ENCODE data around the gene POU2F3.
A peak's percentile ranks its signal among the peaks of the same experiment; 100 is the strongest.

Gene POU2F3

GRCh38 chr11:120307476-120307875, 67.5 kb downstream of the POU2F3 start:
- no peaks in the 10 kb centered on the region for H3K4me1 Mint-ChIP-seq
- no peak for ATAC-seq (ENCODE audit: low read depth)
- H3K4me3 Mint-ChIP-seq, result no peak overlapping the region
- no peak for DNase-seq (ENCODE audit: low spot score in 2 of 2)
- no peaks in the 10 kb centered on the region for H3K9me3 Mint-ChIP-seq
- H3K27ac Mint-ChIP-seq, result no peak overlapping the region
- peaks cover 10% of the 10 kb centered on the region for H3K27me3 Mint-ChIP-seq
- no peaks in the 10 kb centered on the region for H3K36me3 Mint-ChIP-seq

- no peaks in the 10 kb centered on the region for H3K9me3 Mint-ChIP-seq
- H3K4me1 Mint-ChIP-seq, result no peaks in the 10 kb centered on the region
- peaks cover 13% of the 10 kb centered on the region for H3K27me3 Mint-ChIP-seq
- no peaks in the 10 kb centered on the region for H3K36me3 Mint-ChIP-seq
- no peak overlapping the region for H3K4me3 Mint-ChIP-seq
- ATAC-seq (ENCODE audit: low read depth) (no peak), DNase-seq (ENCODE audit: low spot score in 2 of 2) (no peak)
- no peak overlapping the region for H3K27ac Mint-ChIP-seq
Measured at GRCh38 chr11:120308081-120308480, 68.1 kb downstream of the POU2F3 start.

- no peaks in the 10 kb centered on the region for H3K9me3 Mint-ChIP-seq
Measured at GRCh38 chr11:120310870-120311269, 70.9 kb downstream of the POU2F3 start.

GRCh38 chr11:120314861-120315260, 74.9 kb downstream of the POU2F3 start:
- peaks cover 13% of the 10 kb centered on the region for H3K27me3 Mint-ChIP-seq
- DNase-seq (ENCODE audit: low spot score in 2 of 2) (no peak), ATAC-seq (ENCODE audit: low read depth) (no peak)
- H3K4me1 Mint-ChIP-seq, result peaks cover 3% of the 10 kb centered on the region
- no peaks in the 10 kb centered on the region for H3K36me3 Mint-ChIP-seq
- H3K27ac Mint-ChIP-seq, result no peak overlapping the region
- H3K4me3 Mint-ChIP-seq, result no peak overlapping the region
- H3K9me3 Mint-ChIP-seq, result no peaks in the 10 kb centered on the region

More at GRCh38 chr11:120310870-120311269, 70.9 kb downstream of the POU2F3 start:
- no peak overlapping the region for H3K27ac Mint-ChIP-seq
- H3K4me3 Mint-ChIP-seq, result no peak overlapping the region
- no peak for ATAC-seq (ENCODE audit: low read depth)
- H3K27me3 Mint-ChIP-seq, result peaks cover 9% of the 10 kb centered on the region
- no peaks in the 10 kb centered on the region for H3K4me1 Mint-ChIP-seq
- DNase-seq (ENCODE audit: low spot score in 2 of 2), result no peak
- no peaks in the 10 kb centered on the region for H3K36me3 Mint-ChIP-seq

- DNase-seq (ENCODE audit: low spot score in 2 of 2), result no peak
- Mint-ChIP-seq H3K4me1 (peaks cover 3% of the 10 kb centered on the region), H3K27me3 (peaks cover 14% of the 10 kb centered on the region), H3K36me3 (no peaks in the 10 kb centered on the region), H3K9me3 (no peaks in the 10 kb centered on the region), H3K27ac (no peak overlapping the region), H3K4me3 (no peak overlapping the region)
- no peak for ATAC-seq (ENCODE audit: low read depth)
Measured at GRCh38 chr11:120316880-120317688, 77.1 kb downstream of the POU2F3 start.

- ATAC-seq (ENCODE audit: low read depth), result no peak
- H3K27me3 Mint-ChIP-seq, result peaks cover 14% of the 10 kb centered on the region
Measured at GRCh38 chr11:120317689-120318480, 77.9 kb downstream of the POU2F3 start.

GRCh38 chr11:120318906-120319305, 79.0 kb downstream of the POU2F3 start:
- H3K27ac Mint-ChIP-seq, result no peak overlapping the region
- no peak overlapping the region for H3K4me3 Mint-ChIP-seq
- no peaks in the 10 kb centered on the region for H3K9me3 Mint-ChIP-seq
- no peak for ATAC-seq (ENCODE audit: low read depth)
- H3K36me3 Mint-ChIP-seq, result no peaks in the 10 kb centered on the region
- H3K4me1 Mint-ChIP-seq, result peaks cover 3% of the 10 kb centered on the region
- peaks cover 13% of the 10 kb centered on the region for H3K27me3 Mint-ChIP-seq
- no peak for DNase-seq (ENCODE audit: low spot score in 2 of 2)

More at GRCh38 chr11:120317689-120318480, 77.9 kb downstream of the POU2F3 start:
- no peak overlapping the region for H3K4me3 Mint-ChIP-seq
- H3K4me1 Mint-ChIP-seq, result peaks cover 3% of the 10 kb centered on the region
- H3K27ac Mint-ChIP-seq, result no peak overlapping the region
- no peaks in the 10 kb centered on the region for H3K9me3 Mint-ChIP-seq
- no peak for DNase-seq (ENCODE audit: low spot score in 2 of 2)
- H3K36me3 Mint-ChIP-seq, result no peaks in the 10 kb centered on the region

GRCh38 chr11:120324932-120325810, 85.2 kb downstream of the POU2F3 start, which contains the start of gene TLCD5:
Gene TLCD5 (plus strand): TSS chr11:120325299. CDS start chr11:120327442, 2,143 bp downstream.
- Mint-ChIP-seq H3K27me3 (peaks cover 28% of the 10 kb centered on the region), H3K36me3 (no peaks in the 10 kb centered on the region), H3K27ac (no peak within 1 kb of the TSS), H3K4me1 (peaks cover 6% of the 10 kb centered on the region), H3K4me3 (peak within 1 kb of the TSS; percentile 78), H3K9me3 (no peaks in the 10 kb centered on the region)
- DNase-seq (ENCODE audit: low spot score in 2 of 2) (no peak), ATAC-seq (ENCODE audit: low read depth) (peak; percentile 22)

- H3K9me3 Mint-ChIP-seq, result no peaks in the 10 kb centered on the region
- H3K4me1 Mint-ChIP-seq, result peaks cover 6% of the 10 kb centered on the region
- ATAC-seq (ENCODE audit: low read depth), result no peak
Measured at GRCh38 chr11:120326228-120326627, 86.3 kb downstream of the POU2F3 start.

GRCh38 chr11:120326845-120327281, 86.9 kb downstream of the POU2F3 start:
- Mint-ChIP-seq H3K4me3 (no peak overlapping the region), H3K4me1 (peaks cover 6% of the 10 kb centered on the region), H3K9me3 (no peaks in the 10 kb centered on the region), H3K27me3 (peaks cover 32% of the 10 kb centered on the region), H3K27ac (no peak overlapping the region), H3K36me3 (no peaks in the 10 kb centered on the region)
- DNase-seq (ENCODE audit: low spot score in 2 of 2), result no peak
- no peak for ATAC-seq (ENCODE audit: low read depth)

More at GRCh38 chr11:120326228-120326627, 86.3 kb downstream of the POU2F3 start:
- Mint-ChIP-seq H3K27me3 (peaks cover 32% of the 10 kb centered on the region), H3K27ac (no peak overlapping the region), H3K36me3 (no peaks in the 10 kb centered on the region), H3K4me3 (peak overlapping the region; percentile 11)
- DNase-seq (ENCODE audit: low spot score in 2 of 2), result no peak

GRCh38 chr11:120327311-120327710, 87.4 kb downstream of the POU2F3 start:
- Mint-ChIP-seq H3K36me3 (no peaks in the 10 kb centered on the region), H3K4me3 (no peak overlapping the region), H3K4me1 (peaks cover 6% of the 10 kb centered on the region), H3K27ac (no peak overlapping the region), H3K9me3 (no peaks in the 10 kb centered on the region), H3K27me3 (peaks cover 31% of the 10 kb centered on the region)
- ATAC-seq (ENCODE audit: low read depth) (no peak), DNase-seq (ENCODE audit: low spot score in 2 of 2) (no peak)

GRCh38 chr11:120329556-120329955, 89.6 kb downstream of the POU2F3 start:
- ATAC-seq (ENCODE audit: low read depth), result no peak
- DNase-seq (ENCODE audit: low spot score in 2 of 2), result no peak
- H3K4me1 Mint-ChIP-seq, result peaks cover 4% of the 10 kb centered on the region
- no peaks in the 10 kb centered on the region for H3K9me3 Mint-ChIP-seq
- no peak overlapping the region for H3K4me3 Mint-ChIP-seq
- no peaks in the 10 kb centered on the region for H3K36me3 Mint-ChIP-seq
- no peak overlapping the region for H3K27ac Mint-ChIP-seq
- H3K27me3 Mint-ChIP-seq, result peaks cover 30% of the 10 kb centered on the region

GRCh38 chr11:120330045-120330444, 90.1 kb downstream of the POU2F3 start:
- no peak overlapping the region for H3K4me3 Mint-ChIP-seq
- ATAC-seq (ENCODE audit: low read depth) (no peak), DNase-seq (ENCODE audit: low spot score in 2 of 2) (no peak)
- H3K9me3 Mint-ChIP-seq, result no peaks in the 10 kb centered on the region
- peaks cover 2% of the 10 kb centered on the region for H3K4me1 Mint-ChIP-seq
- no peaks in the 10 kb centered on the region for H3K36me3 Mint-ChIP-seq
- H3K27ac Mint-ChIP-seq, result no peak overlapping the region
- H3K27me3 Mint-ChIP-seq, result peaks cover 27% of the 10 kb centered on the region
